Stimulated activated memory B cell treated with anti-CD40 and anti-IgM and Interleukin-4, amounts not matched to agents 10 μg/mL and 1 μg/mL and 100 μg/mL, for 72 hours (primary cell): ENCODE measurements around the gene TELO2.
A peak's percentile ranks its signal among the peaks of the same experiment; 100 is the strongest.

Experiments
- ATAC-seq: fragments of 150-1000 bp; cut with Tn5 transposase; 2 replicates; pipeline ENCODE4 v1.10.0; 2021
- H3K27ac Mint-ChIP-seq: one replicate; pipeline ENCODE4 v1.8.0; 2022; ENCODE audit warnings: mild to moderate bottlenecking, mixed read lengths
- H3K27me3 Mint-ChIP-seq: one replicate; pipeline ENCODE4 v1.8.0; 2022; ENCODE audit warnings: mixed read lengths
- H3K36me3 Mint-ChIP-seq: one replicate; pipeline ENCODE4 v1.8.0; 2022; ENCODE audit warnings: mixed read lengths
- H3K4me1 Mint-ChIP-seq: one replicate; pipeline ENCODE4 v1.8.0; 2022; ENCODE audit warnings: mixed read lengths
- H3K4me3 Mint-ChIP-seq: one replicate; pipeline ENCODE4 v1.8.0; 2022; ENCODE audit warnings: mild to moderate bottlenecking, moderate library complexity, mixed read lengths
- H3K9me3 Mint-ChIP-seq: one replicate; pipeline ENCODE4 v1.8.0; 2022; ENCODE audit warnings: mixed read lengths

TELO2 gene

GRCh38 chr16:1485847-1486496, 7.2 kb upstream of the TELO2 start:
- Mint-ChIP-seq H3K4me1 (peaks cover 14% of the 10 kb centered on the region), H3K9me3 (no peaks in the 10 kb centered on the region), H3K4me3 (no peak overlapping the region), H3K27ac (no peak overlapping the region), H3K36me3 (no peaks in the 10 kb centered on the region), H3K27me3 (no peaks in the 10 kb centered on the region)
- no peak for ATAC-seq

- H3K4me3 Mint-ChIP-seq: no peak overlapping the region
- no peaks in the 10 kb centered on the region for H3K36me3 Mint-ChIP-seq
- H3K9me3 Mint-ChIP-seq: no peaks in the 10 kb centered on the region
- ATAC-seq: no peak
- H3K27ac Mint-ChIP-seq: peak overlapping the region; percentile 70
- H3K4me1 Mint-ChIP-seq: peaks cover 6% of the 10 kb centered on the region
- H3K27me3 Mint-ChIP-seq: no peaks in the 10 kb centered on the region
Observed at GRCh38 chr16:1486551-1487390, 6.4 kb upstream of the TELO2 start.

- Mint-ChIP-seq H3K4me3 (no peak overlapping the region), H3K27me3 (no peaks in the 10 kb centered on the region), H3K4me1 (peaks cover 6% of the 10 kb centered on the region), H3K27ac (peak overlapping the region; percentile 70), H3K9me3 (no peaks in the 10 kb centered on the region), H3K36me3 (no peaks in the 10 kb centered on the region)
- ATAC-seq: no peak
Observed at GRCh38 chr16:1487395-1488053, 5.6 kb upstream of the TELO2 start.

- Mint-ChIP-seq H3K4me1 (peaks cover 10% of the 10 kb centered on the region), H3K4me3 (no peak overlapping the region), H3K27me3 (no peaks in the 10 kb centered on the region), H3K9me3 (no peaks in the 10 kb centered on the region), H3K27ac (peak overlapping the region; percentile 33), H3K36me3 (no peaks in the 10 kb centered on the region)
- peak; percentile 2 for ATAC-seq
Observed at GRCh38 chr16:1488054-1488601, 5.0 kb upstream of the TELO2 start.

- Mint-ChIP-seq H3K27ac (peak within 1 kb of the TSS; percentile 33), H3K9me3 (no peaks in the 10 kb centered on the region), H3K4me3 (no peak within 1 kb of the TSS), H3K4me1 (peaks cover 10% of the 10 kb centered on the region), H3K27me3 (no peaks in the 10 kb centered on the region), H3K36me3 (no peaks in the 10 kb centered on the region)
- ATAC-seq: no peak
Observed at GRCh38 chr16:1488619-1489018, 4.5 kb upstream of the TELO2 start, which contains the start of gene PTX4. TSS of gene PTX4 (minus strand) at chr16:1488944. CDS start at chr16:1488909, 35 bp downstream.

GRCh38 chr16:1489077-1489476, 4.1 kb upstream of the TELO2 start:
- Mint-ChIP-seq H3K27ac (peak overlapping the region; percentile 33), H3K4me3 (no peak overlapping the region), H3K9me3 (no peaks in the 10 kb centered on the region), H3K27me3 (no peaks in the 10 kb centered on the region), H3K4me1 (peaks cover 14% of the 10 kb centered on the region), H3K36me3 (no peaks in the 10 kb centered on the region)
- no peak for ATAC-seq

GRCh38 chr16:1491327-1491726, 1.8 kb upstream of the TELO2 start:
- H3K36me3 Mint-ChIP-seq: peaks cover 1% of the 10 kb centered on the region
- H3K9me3 Mint-ChIP-seq: no peaks in the 10 kb centered on the region
- H3K4me1 Mint-ChIP-seq: peaks cover 20% of the 10 kb centered on the region
- no peak overlapping the region for H3K4me3 Mint-ChIP-seq
- no peak for ATAC-seq
- H3K27ac Mint-ChIP-seq: no peak overlapping the region
- H3K27me3 Mint-ChIP-seq: no peaks in the 10 kb centered on the region

GRCh38 chr16:1492082-1492922, 858 bp upstream of the TELO2 start:
- Mint-ChIP-seq H3K4me1 (peaks cover 20% of the 10 kb centered on the region), H3K4me3 (peak overlapping the region; percentile 95), H3K27me3 (no peaks in the 10 kb centered on the region), H3K27ac (peak overlapping the region; percentile 97), H3K36me3 (peaks cover 9% of the 10 kb centered on the region), H3K9me3 (no peaks in the 10 kb centered on the region)
- ATAC-seq: no peak

- H3K27ac Mint-ChIP-seq: peak overlapping the region; percentile 97
- peak; percentile 0 for ATAC-seq
- H3K9me3 Mint-ChIP-seq: no peaks in the 10 kb centered on the region
- H3K36me3 Mint-ChIP-seq: peaks cover 23% of the 10 kb centered on the region
- no peaks in the 10 kb centered on the region for H3K27me3 Mint-ChIP-seq
- peaks cover 20% of the 10 kb centered on the region for H3K4me1 Mint-ChIP-seq
- peak overlapping the region; percentile 95 for H3K4me3 Mint-ChIP-seq
Observed at GRCh38 chr16:1493746-1494094, 560 bp downstream of the TELO2 start.

GRCh38 chr16:1494129-1494640, 1.0 kb downstream of the TELO2 start:
- Mint-ChIP-seq H3K4me3 (peak overlapping the region; percentile 95), H3K27ac (peak overlapping the region; percentile 97), H3K36me3 (peaks cover 26% of the 10 kb centered on the region), H3K9me3 (no peaks in the 10 kb centered on the region), H3K4me1 (peaks cover 20% of the 10 kb centered on the region), H3K27me3 (no peaks in the 10 kb centered on the region)
- no peak for ATAC-seq

- Mint-ChIP-seq H3K9me3 (no peaks in the 10 kb centered on the region), H3K36me3 (peaks cover 26% of the 10 kb centered on the region), H3K4me1 (peaks cover 20% of the 10 kb centered on the region), H3K27ac (no peak overlapping the region), H3K4me3 (no peak overlapping the region), H3K27me3 (no peaks in the 10 kb centered on the region)
- ATAC-seq: no peak
Observed at GRCh38 chr16:1494711-1495110, 1.6 kb downstream of the TELO2 start.

GRCh38 chr16:1495211-1495888, 2.2 kb downstream of the TELO2 start:
- Mint-ChIP-seq H3K4me3 (no peak overlapping the region), H3K27me3 (no peaks in the 10 kb centered on the region), H3K27ac (no peak overlapping the region), H3K4me1 (peaks cover 20% of the 10 kb centered on the region), H3K36me3 (peaks cover 26% of the 10 kb centered on the region), H3K9me3 (no peaks in the 10 kb centered on the region)
- ATAC-seq: no peak

GRCh38 chr16:1495889-1496262, 2.7 kb downstream of the TELO2 start:
- ATAC-seq: no peak
- peaks cover 20% of the 10 kb centered on the region for H3K4me1 Mint-ChIP-seq
- no peak overlapping the region for H3K4me3 Mint-ChIP-seq
- H3K36me3 Mint-ChIP-seq: peaks cover 26% of the 10 kb centered on the region
- H3K9me3 Mint-ChIP-seq: no peaks in the 10 kb centered on the region
- no peak overlapping the region for H3K27ac Mint-ChIP-seq
- no peaks in the 10 kb centered on the region for H3K27me3 Mint-ChIP-seq

GRCh38 chr16:1496464-1496863, 3.3 kb downstream of the TELO2 start:
- H3K36me3 Mint-ChIP-seq: peaks cover 28% of the 10 kb centered on the region
- no peak overlapping the region for H3K27ac Mint-ChIP-seq
- H3K4me1 Mint-ChIP-seq: peaks cover 20% of the 10 kb centered on the region
- H3K4me3 Mint-ChIP-seq: no peak overlapping the region
- H3K27me3 Mint-ChIP-seq: no peaks in the 10 kb centered on the region
- no peaks in the 10 kb centered on the region for H3K9me3 Mint-ChIP-seq
- ATAC-seq: no peak
